ENCODE results near the gene BBS2. TPM values are rescaled to one million over a fixed set of nuclear protein-coding genes. Genes with fewer than 3 reads are reported as not detected.

Gene BBS2, protein sequence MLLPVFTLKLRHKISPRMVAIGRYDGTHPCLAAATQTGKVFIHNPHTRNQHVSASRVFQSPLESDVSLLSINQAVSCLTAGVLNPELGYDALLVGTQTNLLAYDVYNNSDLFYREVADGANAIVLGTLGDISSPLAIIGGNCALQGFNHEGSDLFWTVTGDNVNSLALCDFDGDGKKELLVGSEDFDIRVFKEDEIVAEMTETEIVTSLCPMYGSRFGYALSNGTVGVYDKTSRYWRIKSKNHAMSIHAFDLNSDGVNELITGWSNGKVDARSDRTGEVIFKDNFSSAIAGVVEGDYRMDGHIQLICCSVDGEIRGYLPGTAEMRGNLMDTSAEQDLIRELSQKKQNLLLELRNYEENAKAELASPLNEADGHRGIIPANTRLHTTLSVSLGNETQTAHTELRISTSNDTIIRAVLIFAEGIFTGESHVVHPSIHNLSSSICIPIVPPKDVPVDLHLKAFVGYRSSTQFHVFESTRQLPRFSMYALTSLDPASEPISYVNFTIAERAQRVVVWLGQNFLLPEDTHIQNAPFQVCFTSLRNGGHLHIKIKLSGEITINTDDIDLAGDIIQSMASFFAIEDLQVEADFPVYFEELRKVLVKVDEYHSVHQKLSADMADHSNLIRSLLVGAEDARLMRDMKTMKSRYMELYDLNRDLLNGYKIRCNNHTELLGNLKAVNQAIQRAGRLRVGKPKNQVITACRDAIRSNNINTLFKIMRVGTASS
- 10 to 100 TPM in 5 of 6 donors, 1 to 10 TPM in 1; 10.0 to 19.0 (median 14.5) TPM for total RNA-seq
- polyA plus RNA-seq, result 10 to 100 TPM; 20.7 to 50.4 TPM

DNA sequence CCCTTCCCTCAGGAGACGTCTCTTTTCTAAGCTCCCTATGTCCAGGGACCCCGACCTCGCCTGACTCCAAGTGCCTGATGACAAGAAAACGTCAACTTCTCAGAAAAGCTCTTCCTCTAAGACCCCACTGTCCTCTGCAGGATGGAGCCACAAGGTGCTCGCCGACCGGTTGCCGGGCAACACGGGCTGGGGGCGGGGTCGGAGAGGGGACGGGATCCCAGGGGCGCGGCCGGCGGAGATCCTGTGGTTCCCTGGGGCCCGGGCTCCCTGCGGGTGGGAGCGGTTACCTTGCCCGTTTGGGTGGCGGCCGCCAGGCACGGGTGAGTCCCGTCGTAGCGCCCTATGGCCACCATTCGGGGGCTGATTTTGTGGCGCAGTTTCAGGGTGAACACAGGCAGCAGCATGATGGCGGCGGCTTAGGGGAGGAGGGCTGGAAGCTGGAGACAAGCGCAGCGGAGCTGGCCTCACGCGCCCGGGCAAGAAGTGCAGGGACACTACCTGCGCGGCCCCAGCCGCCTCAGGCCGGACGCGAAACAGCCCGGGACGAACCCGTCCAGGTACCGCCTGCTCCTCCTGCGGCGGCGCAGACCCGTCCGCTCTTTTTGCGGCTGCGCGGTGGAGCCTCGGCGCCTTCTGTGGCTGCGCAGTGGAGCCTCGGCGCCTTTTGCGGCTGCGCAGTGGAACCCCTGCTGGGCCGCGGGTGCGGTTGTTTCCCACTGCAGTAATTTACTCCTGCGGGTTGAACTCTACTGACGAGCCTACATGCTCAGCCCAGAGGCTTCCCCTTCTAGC is at the start of gene BBS2:
BBS2 (minus strand) TSS at position 566 of the 792 bp plus-strand sequence; CDS start at position 404, 162 bp downstream.
- Histone ChIP-seq H3K9me3 (no peaks in the 10 kb centered on the region), H3K4me1 (no peaks in the 10 kb centered on the region), H3K36me3 (no peaks in the 10 kb centered on the region), H3K27me3 (no peaks in the 10 kb centered on the region), H3K4me3 (peak within 1 kb of the TSS; percentile 69 to 95 (median 88)), H3K27ac (peak within 1 kb of the TSS; percentile 69 to 87 (median 83))
- intact Hi-C loops (cut with DNase I), result no loop called here
- FAIRE-seq, result no peak
- peak; percentile 96 to 99 (median 98) for ATAC-seq
- DNase-seq, result peak; percentile 87 to 98 (median 92)
- 0 to 1% methylated on average over 56 to 65 of the region's 65 CpGs for WGBS, 2 donors
- TF ChIP-seq, protein P1, sequence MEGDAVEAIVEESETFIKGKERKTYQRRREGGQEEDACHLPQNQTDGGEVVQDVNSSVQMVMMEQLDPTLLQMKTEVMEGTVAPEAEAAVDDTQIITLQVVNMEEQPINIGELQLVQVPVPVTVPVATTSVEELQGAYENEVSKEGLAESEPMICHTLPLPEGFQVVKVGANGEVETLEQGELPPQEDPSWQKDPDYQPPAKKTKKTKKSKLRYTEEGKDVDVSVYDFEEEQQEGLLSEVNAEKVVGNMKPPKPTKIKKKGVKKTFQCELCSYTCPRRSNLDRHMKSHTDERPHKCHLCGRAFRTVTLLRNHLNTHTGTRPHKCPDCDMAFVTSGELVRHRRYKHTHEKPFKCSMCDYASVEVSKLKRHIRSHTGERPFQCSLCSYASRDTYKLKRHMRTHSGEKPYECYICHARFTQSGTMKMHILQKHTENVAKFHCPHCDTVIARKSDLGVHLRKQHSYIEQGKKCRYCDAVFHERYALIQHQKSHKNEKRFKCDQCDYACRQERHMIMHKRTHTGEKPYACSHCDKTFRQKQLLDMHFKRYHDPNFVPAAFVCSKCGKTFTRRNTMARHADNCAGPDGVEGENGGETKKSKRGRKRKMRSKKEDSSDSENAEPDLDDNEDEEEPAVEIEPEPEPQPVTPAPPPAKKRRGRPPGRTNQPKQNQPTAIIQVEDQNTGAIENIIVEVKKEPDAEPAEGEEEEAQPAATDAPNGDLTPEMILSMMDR (IDR thresholded peaks at IDR 0.05), result no peak

DNA sequence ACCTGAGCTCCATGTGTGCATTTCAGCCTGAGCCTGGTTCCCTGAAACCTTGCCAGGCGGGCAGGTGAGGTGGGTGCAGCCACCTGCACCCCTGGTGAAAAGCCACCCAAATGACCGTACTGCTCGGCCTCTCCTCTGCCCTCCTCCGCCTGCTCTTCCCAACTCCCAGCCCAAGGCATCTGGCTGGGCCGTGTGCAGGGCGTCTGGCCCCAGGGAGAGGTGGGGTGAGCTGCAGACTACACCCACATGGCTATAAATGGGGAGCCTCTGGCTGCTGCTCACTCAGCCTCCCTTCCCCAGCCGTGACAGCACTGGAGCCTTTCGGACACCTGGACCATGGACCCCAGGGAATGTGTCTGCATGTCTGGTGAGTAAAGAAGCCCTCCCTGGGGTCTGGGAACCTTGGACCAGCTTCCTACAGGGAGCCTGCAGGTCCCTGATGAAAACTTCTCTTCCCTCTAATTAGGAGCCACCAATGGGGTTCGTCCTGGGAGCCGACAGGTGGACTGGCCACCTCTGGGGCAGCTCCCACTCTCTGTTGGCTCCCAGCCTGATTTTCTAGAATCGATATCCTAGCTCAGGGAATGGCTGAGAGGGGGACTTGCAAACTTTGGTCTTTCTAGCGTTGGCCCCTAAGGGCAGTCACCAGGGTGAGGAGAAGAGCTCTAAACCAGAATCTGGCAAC is 45.1 kb upstream of the BBS2 start, which contains the start of gene MT4:
MT4 (plus strand) TSS at position 281 of the 685 bp plus-strand sequence; CDS start at position 337, 56 bp downstream.
- 66 to 72% methylated on average over 12 of the region's 12 CpGs for WGBS, 2 donors
- no peak within 1 kb of the TSS for H3K4me3 ChIP-seq
- H3K27me3 ChIP-seq, result no peaks in the 10 kb centered on the region
- DNase-seq (no peak), FAIRE-seq (no peak), ATAC-seq (no peak)
- TF ChIP-seq, protein P1 (IDR thresholded peaks at IDR 0.05), result no peak
- intact Hi-C loops (cut with DNase I), result no loop called here
- no peaks in the 10 kb centered on the region for H3K4me1 ChIP-seq
- no peak within 1 kb of the TSS for H3K27ac ChIP-seq
- H3K36me3 ChIP-seq, result no peaks in the 10 kb centered on the region
- H3K9me3 ChIP-seq, result no peaks in the 10 kb centered on the region

DNA sequence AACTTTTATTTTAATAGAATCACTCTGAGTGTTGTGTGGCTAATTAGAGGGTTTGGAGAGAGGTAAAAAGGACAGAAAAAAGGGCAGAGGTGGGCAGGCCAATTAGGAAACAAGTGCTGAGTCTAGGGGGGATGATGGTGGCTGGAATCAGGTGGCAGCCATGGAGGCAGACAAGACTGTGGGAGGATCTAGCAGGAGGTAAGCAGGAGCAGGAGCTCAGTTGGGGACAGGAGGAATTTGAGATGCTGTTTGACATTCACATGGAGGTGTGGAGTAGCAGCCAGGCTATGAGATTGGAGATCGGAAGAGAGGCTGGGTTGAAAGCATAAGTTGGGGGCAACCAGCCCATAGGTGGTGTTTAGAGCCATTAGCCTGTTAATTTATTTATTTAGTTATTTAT is 41.3 kb upstream of the BBS2 start:
- 89 to 100% methylated on average over 1 of the region's 1 CpG for WGBS, 2 donors
- intact Hi-C loops (cut with DNase I), result no loop called here
- no peaks in the 10 kb centered on the region for H3K27me3 ChIP-seq
- DNase-seq, result no peak
- no peaks in the 10 kb centered on the region for H3K4me1 ChIP-seq
- TF ChIP-seq, protein P1 (IDR thresholded peaks at IDR 0.05), result no peak
- H3K36me3 ChIP-seq, result no peaks in the 10 kb centered on the region
- H3K27ac ChIP-seq, result no peak overlapping the region
- H3K4me3 ChIP-seq, result no peak overlapping the region
- H3K9me3 ChIP-seq, result no peaks in the 10 kb centered on the region
- ATAC-seq, result no peak
- FAIRE-seq, result no peak

DNA sequence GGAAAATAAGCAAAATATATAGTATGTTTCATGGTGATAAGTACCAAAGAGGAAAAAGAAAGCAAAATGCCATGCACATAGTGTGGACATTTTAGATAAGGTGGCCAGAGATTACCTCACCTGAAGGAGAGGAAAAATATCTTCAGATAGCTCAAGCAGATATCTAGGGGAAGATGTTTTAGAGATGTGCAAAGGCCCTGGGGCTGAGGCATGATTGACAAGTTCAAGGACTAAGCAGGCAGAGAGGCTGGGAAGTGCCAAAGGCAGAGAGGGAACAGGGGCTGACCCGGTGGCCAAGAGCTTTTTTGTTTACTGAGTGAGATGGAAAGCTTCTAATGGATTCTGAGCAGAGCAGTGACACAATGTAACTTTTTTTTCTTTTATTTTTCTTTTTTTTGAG is 40.6 kb upstream of the BBS2 start:
- WGBS, 2 donors, result 9 to 41% methylated on average over 1 of the region's 1 CpG
- Histone ChIP-seq H3K4me3 (no peak overlapping the region), H3K9me3 (no peaks in the 10 kb centered on the region), H3K27me3 (no peaks in the 10 kb centered on the region), H3K36me3 (no peaks in the 10 kb centered on the region), H3K27ac (no peak overlapping the region), H3K4me1 (no peaks in the 10 kb centered on the region)
- FAIRE-seq (no peak), DNase-seq (no peak), ATAC-seq (no peak)
- intact Hi-C loops (cut with DNase I), result no loop called here
- TF ChIP-seq, protein P1 (IDR thresholded peaks at IDR 0.05), result no peak
